ENCODE measurements around the gene HOXA2.

HOXA2 gene

GRCh38 chr7:27126596-27127327, 24.3 kb upstream of the HOXA2 start:
- DNase-seq (ENCODE audit: low read depth in 2 of 2, low spot score in 1 of 2) = no peak

GRCh38 chr7:27125986-27126394, 23.5 kb upstream of the HOXA2 start:
- no peak for DNase-seq (ENCODE audit: low read depth in 2 of 2, low spot score in 1 of 2)

- no peak for DNase-seq (ENCODE audit: low read depth in 2 of 2, low spot score in 1 of 2)
These were observed 22.6 kb upstream of the HOXA2 start for GRCh38 chr7:27124902-27125689.

DNA sequence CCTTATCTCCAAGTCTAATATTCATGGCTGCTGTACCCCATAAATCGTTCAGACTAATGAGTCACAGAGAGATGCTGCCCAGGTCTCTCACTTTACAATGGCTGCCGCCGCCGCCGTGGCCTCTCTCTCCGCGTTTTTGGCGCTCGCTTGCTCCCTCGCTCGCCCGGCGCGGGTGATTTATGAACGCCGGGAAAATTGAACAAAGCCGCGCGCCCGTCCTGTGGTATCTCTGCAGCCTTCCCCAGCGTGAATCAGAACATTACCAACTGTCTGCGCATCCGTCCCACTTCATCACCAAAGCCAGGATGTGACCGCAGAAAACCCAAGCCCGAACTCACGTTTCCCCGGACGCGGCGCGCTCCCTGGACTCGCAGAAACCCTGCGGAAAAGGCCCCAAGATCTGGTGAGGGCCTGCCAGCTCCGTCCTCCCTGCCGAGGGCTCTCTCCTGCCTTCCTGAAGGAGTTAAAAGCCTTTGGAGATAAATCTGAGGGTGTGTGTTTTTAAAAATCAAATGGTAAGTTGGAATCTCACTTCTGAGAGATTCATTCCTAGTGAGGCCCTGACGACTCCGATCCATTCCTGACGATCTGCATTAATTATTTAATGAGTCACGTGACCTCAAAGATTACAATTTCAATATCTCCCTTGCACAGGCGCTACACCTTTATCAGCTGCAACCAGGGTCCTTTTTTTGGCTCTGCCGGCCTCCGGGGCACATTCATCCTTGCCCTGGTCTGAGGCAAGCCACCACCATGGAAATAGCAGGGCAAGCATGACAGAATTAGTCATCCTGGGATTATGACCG, 21.8 kb upstream of the HOXA2 start:
- no peak for DNase-seq (ENCODE audit: low read depth in 2 of 2, low spot score in 1 of 2)

DNA sequence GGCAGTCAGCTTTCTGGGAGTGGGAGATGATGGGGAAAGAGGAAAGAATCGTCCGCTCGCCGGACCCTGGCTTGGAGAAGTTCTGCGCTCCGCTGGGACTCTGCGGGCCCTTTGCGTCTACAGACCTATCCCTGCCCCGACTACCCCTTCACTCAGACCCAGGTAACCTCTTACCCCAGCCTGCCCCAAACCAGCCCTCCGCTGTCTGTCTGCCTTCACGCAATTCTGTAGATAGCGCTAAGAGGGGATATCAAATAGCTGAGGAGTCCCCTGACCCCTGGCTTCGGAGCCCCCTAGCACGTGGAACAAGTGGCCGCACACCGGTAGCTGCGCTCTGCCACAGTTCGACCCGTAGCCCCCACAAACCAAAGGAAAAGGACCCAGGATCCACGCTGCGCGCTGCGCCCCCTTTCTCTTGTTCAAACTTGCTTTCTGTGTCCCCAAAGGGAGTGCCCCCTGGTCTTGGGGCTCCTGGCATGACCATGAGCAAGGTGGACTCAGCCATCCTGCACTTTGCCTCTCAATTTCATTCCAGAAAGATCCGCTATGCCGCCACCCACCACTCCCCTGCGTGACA, 21.1 kb upstream of the HOXA2 start:
- DNase-seq (ENCODE audit: low read depth in 2 of 2, low spot score in 1 of 2) = no peak

DNA sequence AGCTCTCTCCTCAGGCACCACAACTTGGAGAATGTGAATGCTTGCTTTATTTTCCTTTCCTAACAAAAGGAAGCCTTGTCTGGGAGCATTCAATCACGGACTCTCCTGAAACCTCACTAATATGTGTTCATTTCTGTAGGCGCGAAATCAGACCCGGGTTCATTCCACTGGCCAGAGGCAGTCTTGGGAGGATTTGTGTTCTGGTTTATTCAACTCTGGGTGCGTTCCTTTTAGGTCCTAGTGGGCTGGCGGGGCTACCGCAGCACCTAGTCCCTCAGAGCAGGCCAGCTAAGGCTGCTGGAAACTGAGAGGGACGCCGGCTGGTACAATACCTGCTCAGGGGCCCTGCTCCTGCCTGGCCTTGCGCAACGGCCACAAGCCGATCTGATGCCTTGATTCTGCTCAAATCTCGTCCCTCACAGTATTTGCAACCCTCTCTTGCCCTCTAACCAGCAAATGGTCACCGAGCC, 20.6 kb upstream of the HOXA2 start:
- no peak for DNase-seq (ENCODE audit: low read depth in 2 of 2, low spot score in 1 of 2)

DNA sequence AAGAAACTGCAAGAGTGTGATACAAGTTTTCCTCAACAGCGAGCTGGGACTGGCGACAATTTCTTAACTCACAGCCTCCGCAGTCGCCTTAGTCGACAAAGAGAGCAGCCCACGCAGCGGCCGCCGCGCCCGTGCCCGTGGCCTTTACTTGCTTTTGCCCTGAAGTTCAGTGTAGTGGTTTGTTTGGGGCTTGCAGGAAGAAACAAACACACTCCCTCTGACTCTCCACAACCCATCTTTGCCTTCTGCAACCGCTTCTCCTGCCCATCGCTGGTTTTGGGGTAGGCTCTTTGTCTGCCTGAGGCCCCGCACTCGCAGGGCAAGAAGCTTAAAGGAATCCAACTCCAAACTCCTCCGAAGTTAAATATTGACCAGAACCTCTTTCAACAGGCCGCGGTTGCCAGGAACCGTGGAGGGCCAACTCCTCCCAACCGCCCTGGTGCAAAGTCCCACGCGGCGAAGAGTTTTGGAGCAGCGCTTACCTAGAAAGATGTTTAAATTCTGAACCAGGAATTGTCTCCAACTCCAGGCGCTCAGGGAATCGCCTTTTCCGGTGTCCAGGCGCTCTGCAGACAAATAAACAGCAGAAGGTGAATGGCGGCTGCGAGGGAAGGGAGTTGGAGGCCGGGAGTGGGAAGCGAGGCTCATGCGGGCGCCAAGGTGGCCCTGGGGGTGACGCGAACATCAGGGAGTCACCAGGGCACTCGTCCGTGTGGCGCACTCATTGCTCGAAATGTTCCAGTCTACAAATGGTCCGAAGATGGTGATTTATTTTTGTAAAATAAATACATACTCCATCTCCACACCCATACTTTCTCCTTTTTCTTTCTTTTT, 19.8 kb upstream of the HOXA2 start:
- no peak for DNase-seq (ENCODE audit: low read depth in 2 of 2, low spot score in 1 of 2)

- DNase-seq (ENCODE audit: low read depth in 2 of 2, low spot score in 1 of 2) = no peak
These were observed 19.2 kb upstream of the HOXA2 start for GRCh38 chr7:27121684-27122076.

DNA sequence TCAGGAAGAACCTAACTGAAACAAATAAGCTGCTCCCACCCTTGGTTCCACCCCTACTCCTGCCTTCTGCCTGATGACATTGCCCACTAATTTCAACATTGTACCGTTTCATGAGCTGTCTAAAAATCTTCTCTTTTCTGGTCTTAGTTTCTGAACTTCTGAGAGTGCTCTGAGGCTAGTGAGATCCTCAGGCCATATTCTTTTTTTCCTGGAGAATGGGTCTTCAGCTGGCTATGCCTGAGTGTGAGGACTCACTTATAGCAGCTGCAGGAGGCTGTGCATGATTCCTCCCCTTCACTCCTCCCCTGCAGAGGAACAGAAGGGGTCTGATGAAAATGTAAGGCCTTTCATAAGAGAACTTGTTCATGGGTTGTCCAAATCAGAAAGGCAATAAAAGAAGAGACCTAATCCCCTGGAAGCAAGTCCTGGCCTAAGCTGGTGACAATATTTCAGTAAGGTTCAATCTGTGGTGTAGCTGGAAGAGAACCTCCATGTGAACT, 17.0 kb upstream of the HOXA2 start:
- DNase-seq (ENCODE audit: low read depth in 2 of 2, low spot score in 1 of 2) = no peak

DNA sequence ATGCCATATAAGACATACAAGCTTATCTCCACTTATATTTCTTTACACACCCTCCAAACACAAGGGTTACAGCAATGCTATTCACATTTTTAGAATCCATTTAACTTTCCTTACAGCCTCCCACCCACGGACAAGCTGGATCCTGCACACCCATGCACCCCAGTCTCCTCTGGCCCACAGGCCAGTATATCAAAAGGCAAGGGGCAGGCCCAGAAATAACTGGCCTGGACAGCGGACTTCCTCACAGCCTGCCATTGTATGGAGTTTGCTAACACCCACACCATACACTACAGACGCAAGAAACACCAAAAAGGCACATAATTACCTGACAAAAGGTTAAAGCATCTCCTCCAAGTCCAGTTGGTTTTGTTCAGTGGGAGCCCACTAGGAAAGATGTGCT, 16.1 kb upstream of the HOXA2 start:
- DNase-seq (ENCODE audit: low read depth in 2 of 2, low spot score in 1 of 2) = no peak

DNA sequence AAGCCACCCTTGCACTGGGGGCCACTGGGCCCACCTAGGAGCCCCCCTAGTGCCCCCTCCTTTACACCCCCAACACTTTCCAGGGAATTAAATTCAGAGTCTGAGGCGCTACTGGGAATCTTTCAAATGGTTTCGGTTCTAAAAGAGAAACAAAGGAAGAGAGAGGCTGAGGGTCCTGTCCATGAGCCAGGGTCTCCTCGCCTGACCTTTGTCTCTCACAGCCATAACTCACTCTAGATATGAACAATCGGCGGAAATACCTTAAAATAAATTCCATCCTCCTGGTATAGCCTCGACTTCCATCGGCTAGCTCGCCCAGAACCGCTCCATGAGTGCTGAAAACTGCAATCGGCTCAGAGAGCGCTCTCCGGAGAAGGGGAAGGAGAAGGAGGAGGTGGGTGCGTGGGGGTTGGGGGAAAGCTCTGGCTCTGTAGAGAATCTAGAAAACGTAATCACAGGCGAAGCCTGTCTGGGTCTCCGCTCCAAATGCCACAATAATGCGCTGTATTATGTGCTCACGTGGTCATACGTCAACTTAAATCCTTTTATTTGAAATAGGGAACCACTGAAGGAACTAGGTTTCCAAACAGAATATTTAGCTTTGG, 15.5 kb upstream of the HOXA2 start:
- no peak for DNase-seq (ENCODE audit: low read depth in 2 of 2, low spot score in 1 of 2)

GRCh38 chr7:27116962-27117886, 14.7 kb upstream of the HOXA2 start:
- DNase-seq (ENCODE audit: low read depth in 2 of 2, low spot score in 1 of 2) = no peak

DNA sequence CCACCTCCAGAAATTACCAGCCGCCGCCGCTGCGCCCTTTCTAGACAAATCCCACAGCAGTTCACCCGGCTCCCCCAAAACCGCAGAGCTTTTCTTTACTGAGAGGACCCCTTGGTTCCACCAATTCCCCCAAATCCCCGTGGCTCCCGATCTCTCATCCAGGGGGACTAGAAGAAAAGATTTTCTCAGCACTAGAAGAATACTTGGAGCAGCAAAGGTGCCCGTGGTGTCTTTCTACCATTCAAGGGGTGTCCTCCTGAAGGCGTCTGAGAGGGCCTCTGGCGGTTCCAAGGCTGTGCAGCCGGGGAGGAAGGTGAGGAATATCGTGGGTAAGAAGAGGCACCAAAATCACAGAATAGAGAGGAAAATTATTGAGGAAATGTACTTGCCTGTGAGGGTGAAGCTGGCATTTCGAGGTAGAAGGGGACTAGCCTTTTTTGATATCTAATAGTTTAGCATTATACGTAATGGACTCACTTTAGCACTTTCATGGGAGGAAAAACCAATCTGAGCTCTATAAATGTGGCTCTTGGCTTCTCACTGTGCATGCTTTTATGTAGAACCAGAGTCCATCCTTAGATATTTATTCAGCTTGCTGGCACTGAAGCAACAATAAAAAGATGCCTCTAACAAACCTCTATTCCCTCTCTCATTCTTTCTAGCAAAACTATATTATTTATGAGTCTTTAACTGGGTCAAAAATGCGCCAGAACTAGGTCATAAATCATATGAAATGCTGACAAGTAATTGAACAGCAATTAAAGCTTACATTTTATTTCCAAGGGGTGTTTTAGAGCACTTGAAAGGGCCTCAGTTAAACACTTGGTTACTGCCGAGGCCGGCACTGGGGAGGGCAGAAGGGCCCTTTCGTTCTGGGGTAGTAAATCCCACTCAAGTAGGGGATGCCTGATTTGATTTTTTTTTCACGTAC, 13.8 kb upstream of the HOXA2 start:
- no peak for DNase-seq (ENCODE audit: low read depth in 2 of 2, low spot score in 1 of 2)

- DNase-seq (ENCODE audit: low read depth in 2 of 2, low spot score in 1 of 2) = no peak
These were observed 12.9 kb upstream of the HOXA2 start for GRCh38 chr7:27115221-27116026.

DNA sequence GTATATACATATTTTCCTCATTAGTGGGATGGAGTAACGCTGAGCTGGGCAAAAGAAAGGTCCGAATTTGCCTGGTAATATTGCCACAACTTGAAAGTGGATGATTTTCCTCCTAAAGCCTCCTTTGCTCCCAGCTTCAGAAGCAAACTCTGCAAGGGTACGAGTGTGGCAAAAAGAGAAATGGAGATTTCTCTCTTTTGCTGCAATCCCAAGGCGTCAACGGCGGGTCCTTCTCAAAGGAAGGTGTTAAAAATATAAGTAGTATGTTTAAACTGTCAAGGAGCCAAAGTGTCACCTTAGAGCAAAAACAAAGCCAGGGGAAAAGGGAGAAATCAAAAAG, 12.4 kb upstream of the HOXA2 start:
- no peak for DNase-seq (ENCODE audit: low read depth in 2 of 2, low spot score in 1 of 2)

- DNase-seq (ENCODE audit: low read depth in 2 of 2, low spot score in 1 of 2) = no peak
These were observed 11.7 kb upstream of the HOXA2 start for GRCh38 chr7:27113991-27114769.

Data from stimulated activated CD8-positive, alpha-beta memory T cell treated with anti-CD3 and anti-CD28 coated beads, Interleukin-4, amount 100 ng/mL, for 4 hours (primary cell).